Ovary (tissue), 3 donors: Measurements from ENCODE around the gene FAM222B.

Source experiments
- CTCF ChIP-seq, 3 donors: fragments of 450-650 bp in 2 of 3; fragments of 200-600 bp in 1 of 3; IDR thresholded peaks; one replicate each; pipeline versions ENCODE4 v1.5.1 to v1.8.0; 2016 to 2022; ENCODE audit warnings: antibody characterized with exemption in 3 of 3, mild to moderate bottlenecking in 1 of 3
- EP300 ChIP-seq: sonication (generic); formaldehyde crosslinking; IDR thresholded peaks from one replicate; pipeline ENCODE4 v1.6.1; 2017; ENCODE audit warnings: antibody characterized with exemption
- donor health status: DM: no; HTN: no; CAD: no.

GRCh38 chr17:28842282-28843012, at the start of gene FAM222B:
- TF ChIP-seq CTCF (IDR thresholded peaks at IDR 0.05) = no peak
- no peak for TF ChIP-seq EP300
